Smooth muscle cell (in vitro differentiated cells): Measurements from ENCODE around the gene ILF3. TPM values are rescaled to one million over a fixed set of nuclear protein-coding genes. Genes with fewer than 3 reads are reported as not detected.

Source experiments
- DNase-seq: peaks from one replicate; lab custom pipeline; 2025; ENCODE audit not compliant: unreplicated experiment; lab: John Stamatoyannopoulos, UW
- H2AFZ ChIP-seq: fragments of 200-600 bp; sonication (generic); 2 replicates; pipeline ENCODE4 v1.6.0; 2016; ENCODE audit warnings: antibody characterized with exemption, low read depth, mild to moderate bottlenecking
- H3F3A ChIP-seq: fragments of 200-600 bp; sonication (generic); 2 replicates; pipeline ENCODE4 v1.6.0; 2017; ENCODE audit warnings: antibody characterized with exemption, low read depth
- H3K27ac ChIP-seq: fragments of 200-600 bp; sonication (generic); 2 replicates; pipeline ENCODE4 v1.5.1; 2016; ENCODE audit warnings: low read depth, mild to moderate bottlenecking
- H3K27me3 ChIP-seq: fragments of 200-600 bp; sonication (generic); 2 replicates; pipeline ENCODE4 v1.6.1; 2016; ENCODE audit warnings: low read depth, mild to moderate bottlenecking
- H3K36me3 ChIP-seq: fragments of 200-600 bp; sonication (generic); 2 replicates; pipeline ENCODE4 v1.5.1; 2016; ENCODE audit warnings: low read depth
- H3K4me1 ChIP-seq: fragments of 200-600 bp; sonication (generic); 2 replicates; pipeline ENCODE4 v1.5.1; 2016; ENCODE audit warnings: low read depth
- H3K4me2 ChIP-seq: fragments of 200-600 bp; sonication (generic); 2 replicates; pipeline ENCODE4 v1.6.0; 2016; ENCODE audit warnings: mild to moderate bottlenecking
- H3K4me3 ChIP-seq: fragments of 200-600 bp; sonication (generic); 2 replicates; pipeline ENCODE4 v1.5.1; 2016; ENCODE audit warnings: mild to moderate bottlenecking
- H3K79me2 ChIP-seq: fragments of 200-600 bp; sonication (generic); 2 replicates; pipeline ENCODE4 v1.6.0; 2016; ENCODE audit warnings: low read depth, mild to moderate bottlenecking
- H3K9ac ChIP-seq: fragments of 200-600 bp; sonication (generic); 2 replicates; pipeline ENCODE4 v1.6.0; 2016; ENCODE audit warnings: low read depth
- H3K9me3 ChIP-seq: fragments of 200-600 bp; sonication (generic); replicated peaks from 2 replicates; pipeline ENCODE4 v1.5.1; 2016; ENCODE audit warnings: low read depth
- H4K20me1 ChIP-seq: fragments of 200-600 bp; sonication (generic); 2 replicates; pipeline ENCODE4 v1.6.0; 2016; ENCODE audit warnings: low read depth
- WGBS: methylation state at CpG from one replicate; pipeline ENCODE4 v1.1.7; 2016; ENCODE audit warnings: low lambda C conversion rate; 5-methylcytosine and 5-hydroxymethylcytosine counted together
- polyA plus RNA-seq: library from polyadenylated mRNA; unstranded; fragments of >200 nt; fragmentation: Nextera tagmentation; extraction: Ambion mirVana; gene quantifications from 2 replicates; pipeline ENCODE4 v1.2.1, GENCODE V29; 2016
- total RNA-seq: library from RNA; depleted of rRNA; stranded (reverse); fragments of >200 nt; gene quantifications from 2 replicates; pipeline ENCODE4 v1.2.3, GENCODE V29; 2014
- TF ChIP-seq, protein P1 (sequence below): fragments of 200-600 bp; sonication (generic); IDR thresholded peaks from 2 replicates; pipeline ENCODE4 v1.5.1; 2017; ENCODE audit warnings: borderline replicate concordance, mild to moderate bottlenecking, antibody characterized with exemption; ENCODE audit not compliant: insufficient read depth, poor library complexity, severe bottlenecking

The ILF3 gene
- total and polyA plus RNA-seq, 2 experiments from 2014 or later, result 78.0 to 108 TPM

- Histone ChIP-seq H3K4me1 (no peaks in the 10 kb centered on the region), H3K9ac (no peak overlapping the region), H3K4me2 (no peak overlapping the region), H3K36me3 (no peaks in the 10 kb centered on the region), H3K27ac (no peak overlapping the region), H3K27me3 (no peaks in the 10 kb centered on the region), H3K79me2 (peaks cover 99% of the 10 kb centered on the region), H2AFZ (no peak overlapping the region), H3F3A (no peaks in the 10 kb centered on the region), H3K9me3 (no peaks in the 10 kb centered on the region), H4K20me1 (peaks cover 100% of the 10 kb centered on the region), H3K4me3 (no peak overlapping the region)
- TF ChIP-seq, protein P1, sequence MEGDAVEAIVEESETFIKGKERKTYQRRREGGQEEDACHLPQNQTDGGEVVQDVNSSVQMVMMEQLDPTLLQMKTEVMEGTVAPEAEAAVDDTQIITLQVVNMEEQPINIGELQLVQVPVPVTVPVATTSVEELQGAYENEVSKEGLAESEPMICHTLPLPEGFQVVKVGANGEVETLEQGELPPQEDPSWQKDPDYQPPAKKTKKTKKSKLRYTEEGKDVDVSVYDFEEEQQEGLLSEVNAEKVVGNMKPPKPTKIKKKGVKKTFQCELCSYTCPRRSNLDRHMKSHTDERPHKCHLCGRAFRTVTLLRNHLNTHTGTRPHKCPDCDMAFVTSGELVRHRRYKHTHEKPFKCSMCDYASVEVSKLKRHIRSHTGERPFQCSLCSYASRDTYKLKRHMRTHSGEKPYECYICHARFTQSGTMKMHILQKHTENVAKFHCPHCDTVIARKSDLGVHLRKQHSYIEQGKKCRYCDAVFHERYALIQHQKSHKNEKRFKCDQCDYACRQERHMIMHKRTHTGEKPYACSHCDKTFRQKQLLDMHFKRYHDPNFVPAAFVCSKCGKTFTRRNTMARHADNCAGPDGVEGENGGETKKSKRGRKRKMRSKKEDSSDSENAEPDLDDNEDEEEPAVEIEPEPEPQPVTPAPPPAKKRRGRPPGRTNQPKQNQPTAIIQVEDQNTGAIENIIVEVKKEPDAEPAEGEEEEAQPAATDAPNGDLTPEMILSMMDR, result no peak
- WGBS, result 93% methylated on average over 6 of the region's 6 CpGs
- DNase-seq, result no peak
These were observed 13.7 kb downstream of the ILF3 start for GRCh38 chr19:10667867-10668266.

- Histone ChIP-seq H3K4me1 (no peaks in the 10 kb centered on the region), H3F3A (no peaks in the 10 kb centered on the region), H2AFZ (no peak overlapping the region), H3K9ac (no peak overlapping the region), H3K27me3 (no peaks in the 10 kb centered on the region), H3K4me2 (no peak overlapping the region), H3K27ac (no peak overlapping the region), H3K36me3 (no peaks in the 10 kb centered on the region), H3K4me3 (no peak overlapping the region), H3K79me2 (peaks cover 98% of the 10 kb centered on the region), H4K20me1 (peaks cover 100% of the 10 kb centered on the region), H3K9me3 (no peaks in the 10 kb centered on the region)
- WGBS, result 91% methylated on average over 6 of the region's 6 CpGs
- DNase-seq, result no peak
- TF ChIP-seq, protein P1, result no peak
These were observed 15.1 kb downstream of the ILF3 start for GRCh38 chr19:10669246-10669645.

DNA sequence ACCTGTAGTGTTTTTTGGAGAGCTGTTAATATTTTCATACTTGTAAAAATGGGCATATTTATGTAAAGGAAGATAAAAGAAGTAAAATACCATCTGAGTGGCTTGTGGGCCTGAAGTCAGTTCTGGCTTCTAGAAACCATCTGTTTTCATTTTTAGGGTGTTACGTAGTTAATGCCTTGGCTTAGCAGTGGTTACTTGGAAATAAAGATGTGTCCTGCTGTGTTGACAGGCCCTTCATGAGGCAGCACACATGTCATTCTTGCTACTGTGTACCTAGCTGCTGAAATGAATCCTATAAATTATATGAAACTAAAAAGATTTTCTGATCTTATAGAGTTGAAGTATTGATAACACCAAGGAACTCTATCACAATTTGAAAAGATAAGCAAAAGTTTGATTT lies 16.0 kb downstream of the ILF3 start:
- no peaks in the 10 kb centered on the region for H3K27me3 ChIP-seq
- DNase-seq, result no peak
- WGBS, result 44% methylated on average over 1 of the region's 1 CpG
- H2AFZ ChIP-seq, result no peak overlapping the region
- H3K36me3 ChIP-seq, result no peaks in the 10 kb centered on the region
- peaks cover 96% of the 10 kb centered on the region for H3K79me2 ChIP-seq
- H3K27ac ChIP-seq, result no peak overlapping the region
- no peaks in the 10 kb centered on the region for H3K9me3 ChIP-seq
- H3K4me2 ChIP-seq, result no peak overlapping the region
- no peak overlapping the region for H3K4me3 ChIP-seq
- no peaks in the 10 kb centered on the region for H3F3A ChIP-seq
- no peaks in the 10 kb centered on the region for H3K4me1 ChIP-seq
- peaks cover 100% of the 10 kb centered on the region for H4K20me1 ChIP-seq
- TF ChIP-seq, protein P1, result no peak
- no peak overlapping the region for H3K9ac ChIP-seq
